Activated T-cell treated with anti-CD3 and anti-CD28 coated beads for 24 hours (primary cell): ENCODE results near the gene PRLR.

Experiments used
- DNase-seq: peaks from one replicate; pipeline ENCODE4 v3.0.0-alpha.2; 2020; ENCODE audit warnings: low read depth

Gene PRLR

DNA sequence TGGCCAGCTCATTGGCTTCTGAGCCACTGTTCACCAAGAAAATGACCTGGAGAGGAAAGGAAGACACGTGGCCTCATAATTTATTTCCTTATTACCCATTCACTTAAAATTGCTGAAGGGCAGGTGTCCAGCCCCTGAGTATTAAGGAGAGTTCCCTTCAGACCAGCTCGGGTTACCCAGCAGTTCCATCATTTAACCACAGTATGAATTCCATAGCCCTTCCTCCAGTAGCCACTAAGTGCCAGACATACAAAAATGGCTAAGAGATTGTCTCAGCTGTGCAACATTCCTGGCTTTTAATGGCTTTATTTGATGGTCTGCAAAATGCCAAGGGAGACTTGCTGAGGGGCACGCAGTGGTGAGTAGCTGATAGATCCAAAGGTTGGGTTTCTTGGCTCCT is 195.0 kb downstream of the PRLR start:
- no peak for DNase-seq

DNA sequence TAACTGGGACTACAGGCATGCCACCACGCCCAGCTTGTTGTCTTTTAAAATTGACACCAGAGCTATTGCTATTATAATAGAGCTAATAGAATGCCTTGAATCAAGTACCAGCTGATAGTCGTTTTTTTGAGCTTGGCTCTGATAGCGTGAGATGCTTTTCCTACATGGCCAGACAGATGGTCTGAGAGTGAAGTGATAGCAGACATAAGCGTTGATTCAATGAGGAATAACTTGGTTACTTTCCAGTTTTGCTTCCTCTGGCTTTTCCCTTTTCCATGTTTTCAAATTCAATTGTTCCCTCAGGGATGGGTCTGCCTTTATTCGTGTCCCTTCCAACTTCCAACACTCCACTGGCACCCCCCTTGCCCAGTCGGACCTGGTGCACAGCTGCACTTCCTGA is 197.9 kb downstream of the PRLR start:
- no peak for DNase-seq

DNA sequence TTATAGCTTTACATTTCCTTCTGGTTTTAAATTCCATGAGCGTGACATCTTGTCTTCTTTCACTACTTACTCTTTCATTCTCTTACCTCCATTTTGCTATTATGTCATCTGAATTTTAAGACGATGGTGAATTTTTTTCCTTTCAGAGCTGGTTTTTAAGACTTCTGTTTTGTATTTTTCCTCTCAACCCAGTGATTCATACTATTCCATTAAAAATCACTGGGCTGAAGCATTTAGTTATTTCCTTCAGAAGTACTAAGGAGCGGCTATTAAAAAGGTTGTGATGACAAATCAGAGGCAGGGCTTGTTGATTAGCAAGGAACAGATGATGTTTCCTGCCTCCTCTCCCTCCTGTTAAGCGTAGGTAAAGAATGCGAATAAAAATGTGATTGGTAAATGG is 199.0 kb downstream of the PRLR start:
- DNase-seq = no peak

DNA sequence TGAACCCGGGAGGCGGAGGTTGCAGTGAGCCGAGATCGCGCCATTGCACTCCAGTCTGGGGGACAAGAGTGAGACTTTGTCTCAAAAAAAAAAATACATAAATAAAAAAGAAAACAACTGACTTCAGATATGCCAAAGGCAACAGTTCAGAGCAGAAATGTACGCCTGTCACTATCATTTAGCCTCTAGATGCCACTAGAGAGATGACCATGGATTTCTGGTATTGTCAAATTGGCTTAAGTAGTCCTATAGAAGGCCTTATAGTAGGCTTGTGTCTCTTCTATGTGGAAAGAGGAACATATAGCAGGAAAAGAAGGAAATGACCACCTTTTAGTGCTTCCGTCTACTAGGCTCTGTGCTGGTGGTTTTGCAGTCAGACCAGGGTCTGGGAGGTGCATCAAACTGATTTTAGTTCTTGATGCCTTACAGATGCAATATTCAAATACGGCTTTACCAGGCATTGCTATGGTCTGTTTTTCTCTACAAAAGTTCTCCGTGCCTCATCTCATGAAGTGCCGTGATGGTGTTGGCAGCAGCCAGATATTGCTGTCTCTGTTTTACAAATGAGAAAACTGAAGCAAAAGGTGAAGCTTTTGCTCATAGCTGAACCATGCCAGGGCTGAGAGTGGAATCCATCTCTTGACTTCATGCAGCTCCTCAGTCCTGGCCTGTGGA is 199.7 kb downstream of the PRLR start:
- DNase-seq = no peak

DNA sequence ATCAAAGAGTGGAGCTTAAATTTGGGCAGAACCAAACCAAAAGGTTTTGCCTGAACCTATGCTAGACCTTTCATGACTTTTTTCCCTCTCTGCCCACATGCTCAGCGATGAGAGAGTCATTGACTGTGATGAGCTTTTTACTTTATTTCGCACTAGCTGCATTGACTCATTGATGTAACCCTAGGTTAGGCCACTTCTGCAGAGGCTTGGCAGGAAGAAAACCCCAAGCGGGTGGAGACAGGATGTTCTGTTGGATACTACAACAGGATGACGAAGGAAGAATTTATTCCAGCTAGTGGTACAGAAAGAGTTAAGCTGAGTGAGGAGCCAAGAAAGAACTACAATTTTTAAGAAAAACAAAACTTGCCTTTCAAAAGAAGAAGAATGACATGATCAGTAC is 201.0 kb downstream of the PRLR start:
- DNase-seq = no peak

DNA sequence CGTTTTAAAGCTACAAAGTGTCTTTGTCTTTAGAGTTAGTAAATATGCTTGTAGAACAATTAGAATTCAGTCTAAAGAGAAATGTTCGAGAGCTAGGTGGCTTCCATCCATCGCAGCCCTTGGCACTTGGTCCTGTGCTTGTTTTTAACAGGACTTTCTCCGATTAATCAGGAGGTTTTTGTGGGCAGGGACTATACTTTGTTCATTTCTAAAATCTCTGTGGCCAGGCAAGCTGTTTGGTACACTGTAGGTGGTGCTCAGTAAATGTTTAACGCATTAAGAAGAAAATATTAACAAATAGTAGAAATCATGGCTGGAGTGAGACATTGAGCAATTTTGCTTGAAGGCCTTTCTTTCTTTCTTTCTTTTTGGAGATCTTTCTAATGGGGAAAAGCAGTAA is 203.3 kb downstream of the PRLR start:
- DNase-seq = no peak

DNA sequence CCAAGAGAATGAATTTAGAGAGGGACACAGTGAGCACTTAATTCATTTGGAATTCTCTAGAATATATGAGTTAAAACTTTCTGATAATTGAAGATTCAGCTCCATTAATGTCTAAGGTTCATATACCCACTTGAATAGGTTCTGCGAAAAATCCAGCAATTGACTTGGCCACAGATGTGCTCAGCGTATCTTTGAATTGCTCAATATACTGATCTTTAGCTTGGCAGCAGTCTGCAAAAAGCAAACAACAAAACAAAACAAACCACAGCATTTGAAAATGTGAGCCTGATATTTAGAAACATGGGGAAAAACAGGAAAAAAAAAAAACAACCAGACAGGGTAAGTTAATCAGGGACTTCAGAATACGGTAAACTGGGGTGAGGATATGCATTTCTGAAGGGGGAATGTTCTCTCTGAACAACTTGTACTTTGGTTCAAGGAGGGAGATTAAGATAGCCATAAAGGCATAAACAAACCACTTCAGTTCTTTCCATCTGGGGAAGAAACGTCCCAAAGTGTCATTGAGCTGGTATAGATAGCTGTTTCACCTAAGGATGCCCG is 203.9 kb downstream of the PRLR start:
- no peak for DNase-seq

DNA sequence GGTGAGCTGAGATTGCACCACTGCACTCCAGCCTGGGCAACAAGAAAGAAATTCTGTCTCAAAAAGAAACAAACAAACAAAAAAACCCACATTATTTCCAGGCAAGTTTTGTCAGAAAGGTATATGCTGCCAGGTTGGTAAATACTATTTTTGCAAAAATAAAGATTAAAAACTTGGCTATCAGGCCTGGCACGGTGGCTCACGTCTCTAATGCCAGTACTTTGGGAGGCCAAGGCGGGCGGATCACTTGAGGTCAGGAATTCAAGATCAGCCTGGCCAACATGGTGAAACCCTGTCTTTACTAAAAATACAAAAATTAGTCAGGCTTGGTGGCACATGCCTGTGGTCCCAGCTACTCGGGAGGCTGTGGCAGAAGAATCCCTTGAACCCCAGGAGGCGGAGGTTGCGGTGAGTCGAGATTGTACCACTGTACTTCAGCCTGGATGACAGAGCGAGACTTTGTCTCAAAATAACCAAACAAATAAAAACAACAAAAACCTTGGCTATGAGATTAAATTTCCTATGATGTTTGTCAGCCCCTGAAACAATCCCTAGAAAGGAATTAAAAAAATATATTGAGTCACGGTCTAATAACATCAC is 205.3 kb downstream of the PRLR start:
- DNase-seq = no peak

DNA sequence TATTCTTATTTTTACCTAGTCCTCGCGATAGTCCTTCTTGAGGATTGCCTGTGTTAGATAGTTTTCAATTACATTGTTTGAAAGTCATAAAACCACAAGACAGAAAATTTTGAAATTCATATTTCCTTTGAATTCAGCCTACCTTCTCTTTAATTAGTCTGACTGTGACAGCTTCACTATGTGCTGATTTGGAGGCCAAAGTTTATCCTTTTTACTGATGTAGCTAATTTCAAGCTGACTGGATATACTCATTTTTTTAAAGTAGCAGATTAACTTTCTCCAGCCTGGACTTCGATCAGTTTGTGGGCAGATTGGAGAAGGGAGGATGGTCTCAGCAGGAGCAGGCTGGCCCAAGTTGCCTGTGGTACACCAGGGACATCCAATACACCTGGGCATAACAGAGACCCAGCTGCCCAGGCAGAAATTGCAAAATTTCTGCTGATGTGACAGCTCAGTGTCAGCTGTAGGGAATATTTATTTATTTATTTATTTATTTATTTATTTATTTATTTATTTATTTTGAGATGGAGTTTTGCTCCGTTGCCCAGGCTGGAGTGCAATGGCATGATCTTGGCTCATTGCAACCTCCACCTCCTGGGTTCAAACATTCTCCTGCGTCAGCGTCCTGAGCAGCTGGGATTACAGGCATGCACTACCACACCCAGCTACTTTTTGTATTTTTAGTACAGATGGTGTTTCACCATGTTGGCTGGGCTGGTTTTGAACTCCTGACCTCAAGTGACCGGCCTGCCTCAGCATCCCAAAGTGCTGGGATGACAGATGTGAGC is 206.7 kb downstream of the PRLR start:
- no peak for DNase-seq

DNA sequence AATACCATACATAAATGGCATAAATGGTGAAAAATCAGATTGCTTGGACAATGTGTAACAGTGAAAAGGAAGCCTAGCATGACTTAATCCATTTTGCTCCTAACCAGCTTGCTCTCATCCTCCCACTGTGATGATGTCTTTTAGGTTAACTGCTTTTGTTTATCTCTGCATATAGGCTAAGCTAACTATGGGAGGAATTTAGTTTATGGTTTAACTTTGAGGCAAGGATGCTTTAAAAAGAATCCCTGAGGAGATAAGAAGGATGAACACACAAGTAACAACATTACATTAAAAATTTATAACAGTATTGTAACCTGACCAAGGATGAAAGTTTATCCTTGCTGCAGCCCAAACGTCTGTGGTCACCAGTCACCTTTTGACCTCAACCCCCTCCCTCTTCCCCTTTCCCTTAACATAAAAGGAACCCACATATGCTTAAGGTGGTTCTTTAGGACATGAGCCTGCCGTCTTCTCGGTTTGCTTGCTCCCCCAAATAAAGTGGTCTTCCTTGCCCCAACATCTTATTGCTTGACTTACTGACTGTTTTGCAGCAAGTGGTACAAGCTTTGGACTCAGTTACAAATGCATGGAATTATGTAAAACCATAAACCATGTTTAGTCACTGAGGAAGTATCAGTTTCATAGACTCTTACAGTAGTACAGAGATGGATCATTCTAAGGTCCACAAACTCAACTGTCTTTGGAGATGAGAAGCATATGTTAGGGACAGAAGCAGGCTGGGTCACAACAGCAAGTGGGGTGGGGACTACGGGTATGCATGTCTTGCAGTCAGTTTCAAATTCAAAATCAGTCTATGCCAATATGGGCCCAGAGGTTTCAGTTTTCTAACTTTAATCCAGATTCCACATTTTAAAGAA is 213.9 kb downstream of the PRLR start:
- DNase-seq = no peak

DNA sequence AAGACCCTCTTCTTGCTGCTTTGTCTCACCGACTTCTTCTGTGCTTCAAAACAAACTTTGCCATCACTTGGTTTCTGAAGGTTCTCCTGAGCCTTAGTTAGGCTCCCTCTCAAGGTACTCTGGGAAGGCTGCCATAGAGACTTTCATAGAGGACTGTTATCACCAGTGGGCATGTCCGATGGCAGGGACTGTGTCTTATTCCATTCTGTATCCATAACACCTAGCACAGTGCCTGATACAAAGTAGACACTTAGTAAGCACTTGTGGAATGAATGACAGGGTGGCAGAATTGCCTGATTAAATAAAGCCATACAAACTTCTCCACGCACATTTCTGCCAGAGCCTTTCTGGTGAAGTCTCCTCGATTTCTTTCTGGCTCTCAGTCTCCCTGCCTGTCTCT is 215.2 kb downstream of the PRLR start:
- no peak for DNase-seq

DNA sequence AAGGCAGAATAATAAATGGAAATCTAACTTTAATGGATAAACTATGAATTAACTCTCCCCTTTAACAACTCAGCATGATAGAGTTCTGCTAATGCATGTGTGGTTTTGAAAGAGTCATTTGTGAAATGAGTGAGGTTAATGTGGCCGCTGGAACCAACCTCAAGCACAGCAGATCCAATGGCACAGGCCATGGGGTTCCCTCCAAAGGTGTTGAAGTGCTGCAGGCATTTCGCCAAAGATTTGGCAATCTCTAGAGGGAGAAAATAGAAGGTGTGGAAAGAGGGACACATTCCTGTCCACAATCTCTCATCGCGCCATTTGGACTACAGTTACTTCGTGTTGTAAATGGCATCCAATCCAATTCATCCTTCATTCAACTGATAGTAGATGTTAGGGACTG is 217.5 kb downstream of the PRLR start:
- no peak for DNase-seq

DNA sequence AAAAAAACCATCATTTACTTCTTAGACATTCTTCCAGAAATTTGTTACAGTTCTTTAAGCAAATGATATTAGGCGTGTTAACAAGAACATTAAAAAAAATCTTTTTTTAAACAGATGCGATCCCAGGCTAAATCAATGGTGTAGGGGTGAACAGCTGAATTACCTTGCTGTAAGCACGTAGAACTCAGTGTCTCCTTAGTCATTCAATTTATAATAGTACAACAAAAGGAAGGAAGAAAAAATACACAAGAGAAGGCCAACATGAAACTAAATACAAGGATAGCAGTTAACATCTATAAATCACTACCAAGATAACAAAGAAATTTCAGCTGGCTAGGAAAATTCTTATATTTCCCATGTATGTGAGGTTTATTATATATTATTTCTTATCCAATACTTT is 217.9 kb downstream of the PRLR start:
- no peak for DNase-seq

DNA sequence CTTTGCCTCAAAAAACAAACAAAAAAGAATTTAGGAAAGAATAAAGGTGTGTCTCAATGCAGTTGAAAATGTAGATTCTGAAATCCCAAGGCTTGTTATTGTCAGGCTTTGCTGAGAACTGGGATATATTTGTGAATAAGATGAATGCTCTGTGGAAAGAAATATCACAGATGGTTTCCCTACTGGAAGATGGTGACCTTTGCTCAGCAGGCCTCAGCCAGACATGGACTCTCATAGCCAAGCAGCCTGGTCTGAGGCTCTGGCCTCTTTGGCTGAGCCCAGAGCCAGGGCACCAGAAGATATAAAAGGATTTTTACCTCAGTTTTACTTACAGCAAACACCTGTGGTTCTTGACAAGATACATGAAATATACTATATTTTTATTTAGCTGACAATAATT is 219.6 kb downstream of the PRLR start:
- DNase-seq = no peak

DNA sequence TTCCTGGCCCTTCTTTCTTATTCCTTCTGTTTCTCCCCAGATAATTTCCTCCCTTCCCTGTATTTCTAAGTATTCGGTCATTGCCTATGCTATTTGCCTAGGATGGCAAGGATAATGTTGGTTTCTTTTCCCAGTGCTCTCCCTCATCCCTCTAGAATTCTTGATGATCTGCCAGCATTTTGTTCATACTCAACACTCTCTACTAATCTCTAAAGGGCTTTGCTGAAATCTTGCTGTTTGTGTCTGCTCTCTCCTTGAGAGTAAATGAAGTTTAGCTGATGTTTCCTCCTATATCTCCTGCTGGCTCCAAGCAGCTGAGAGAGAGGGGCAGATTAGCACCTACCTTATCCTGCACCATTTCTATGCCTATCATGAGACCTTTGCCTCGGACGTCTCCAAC is 220.6 kb downstream of the PRLR start:
- no peak for DNase-seq

DNA sequence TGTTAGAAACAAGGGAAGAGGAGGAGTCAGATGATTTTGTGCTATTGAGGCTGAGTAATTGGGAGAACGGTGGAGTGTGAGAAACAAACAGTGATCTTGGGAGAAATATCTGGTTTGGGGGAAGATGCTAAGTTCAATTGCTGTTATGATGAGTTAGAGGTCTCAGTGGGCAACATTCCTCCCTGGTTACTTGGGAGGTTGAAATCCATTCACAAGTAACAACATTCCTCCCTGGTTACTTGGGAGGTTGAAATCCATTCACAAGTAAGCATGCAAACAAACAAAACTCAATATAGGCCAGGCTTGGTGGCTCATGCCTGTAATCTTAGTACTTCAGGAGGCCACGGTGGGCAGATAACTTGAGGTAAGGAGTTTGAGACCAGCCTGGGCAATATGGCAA is 221.3 kb downstream of the PRLR start:
- no peak for DNase-seq

DNA sequence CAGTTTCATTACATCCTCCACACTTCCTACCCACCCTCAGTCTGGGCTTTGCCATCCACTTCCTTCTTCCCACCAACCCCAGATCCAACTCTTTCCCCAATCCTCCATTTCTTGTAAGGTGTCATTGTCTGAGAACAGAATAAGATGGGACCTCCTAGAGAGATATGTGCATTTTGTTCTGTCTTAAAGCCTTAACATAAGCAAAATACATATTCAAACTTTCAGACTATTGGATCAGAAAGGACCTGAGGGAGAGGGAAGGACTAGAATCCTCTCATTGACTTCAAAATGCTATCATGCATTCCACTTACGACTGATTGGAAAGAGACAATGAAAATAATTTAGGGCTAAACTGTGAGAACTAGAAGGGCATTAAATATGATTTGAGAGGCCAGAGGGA is 225.5 kb downstream of the PRLR start:
- no peak for DNase-seq

DNA sequence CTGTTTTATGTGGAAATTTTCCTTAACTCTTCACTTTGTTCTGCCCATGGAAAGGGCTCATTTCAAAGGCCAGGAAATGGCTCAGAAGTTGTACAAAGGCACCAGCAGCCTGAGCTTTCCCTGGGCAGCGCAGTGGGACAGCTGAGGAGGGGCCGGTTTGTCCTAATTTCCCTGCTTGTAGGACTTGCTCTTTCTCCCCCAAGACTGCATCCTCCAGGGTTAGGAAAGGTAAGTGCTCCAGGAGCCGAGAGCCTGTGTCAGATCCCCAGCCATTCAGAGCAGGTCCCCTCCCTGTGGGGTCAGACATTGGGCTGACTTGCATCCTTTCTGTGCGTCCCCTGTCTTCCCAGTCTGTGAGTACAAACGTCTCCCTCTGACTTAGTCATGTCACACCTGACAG is 226.1 kb downstream of the PRLR start:
- DNase-seq = no peak

DNA sequence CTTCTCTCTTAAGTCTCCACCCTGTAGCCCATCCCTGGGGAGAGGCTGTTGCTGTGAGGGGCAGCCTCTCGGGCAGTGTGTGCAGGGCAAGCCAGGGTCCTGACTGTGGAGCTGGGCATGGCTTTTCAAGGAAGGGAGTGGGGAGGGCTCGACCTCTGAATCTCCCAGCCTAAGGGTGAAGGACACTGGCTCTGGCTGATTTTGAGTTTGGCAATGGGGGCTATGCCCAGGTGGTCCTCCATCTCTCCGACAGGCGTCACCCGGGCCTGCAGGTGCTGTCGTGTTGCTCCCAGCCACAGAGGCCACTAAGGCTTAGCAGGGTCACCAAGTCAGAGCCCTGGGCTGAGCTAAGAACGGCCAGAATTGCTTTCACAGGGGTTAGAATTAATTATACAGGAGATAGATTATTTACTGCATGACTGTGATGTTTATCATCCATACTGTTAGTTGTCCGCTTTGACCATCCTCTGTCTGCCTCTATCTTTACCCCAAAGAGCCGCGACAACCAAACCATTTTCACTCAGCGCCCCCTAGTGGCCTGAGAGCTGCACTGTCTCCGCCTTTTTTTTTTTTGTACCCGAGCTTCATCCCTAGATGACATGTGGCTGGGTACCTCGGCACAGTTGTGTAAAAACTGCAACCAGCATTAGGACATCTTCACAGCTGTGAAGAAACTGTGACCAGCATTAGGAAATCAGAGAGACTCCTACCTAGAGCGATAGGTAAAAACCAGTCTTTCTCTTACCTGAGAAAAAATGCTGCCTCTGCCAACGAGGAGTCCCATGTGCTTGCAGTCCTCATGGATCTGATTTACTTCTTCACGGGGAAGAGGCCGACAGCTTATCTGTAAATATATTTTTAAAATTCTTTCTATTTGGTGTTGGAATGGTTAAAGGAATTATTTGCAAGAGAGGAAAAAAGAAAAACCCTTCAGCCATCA is 227.0 kb downstream of the PRLR start:
- DNase-seq = peak; percentile 53

DNA sequence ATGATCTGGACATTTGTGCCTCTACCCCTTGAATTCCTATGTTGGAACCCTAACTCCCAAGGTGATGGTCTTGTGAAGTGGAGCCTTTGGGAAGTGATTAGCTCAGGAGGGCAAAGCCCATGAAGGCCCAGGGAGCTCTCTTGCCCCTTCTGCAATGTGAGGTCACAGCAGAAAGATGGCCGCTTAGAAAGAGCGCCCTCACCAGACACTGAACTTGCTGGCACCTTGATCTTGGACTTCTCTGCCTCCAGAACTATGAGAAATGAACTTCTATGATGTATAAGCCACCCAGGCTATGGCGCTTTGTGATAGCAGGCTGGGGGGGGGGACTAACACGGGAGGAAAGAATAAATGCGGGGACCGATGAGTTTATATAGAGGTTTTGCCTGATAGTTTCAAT is 227.8 kb downstream of the PRLR start:
- no peak for DNase-seq

DNA sequence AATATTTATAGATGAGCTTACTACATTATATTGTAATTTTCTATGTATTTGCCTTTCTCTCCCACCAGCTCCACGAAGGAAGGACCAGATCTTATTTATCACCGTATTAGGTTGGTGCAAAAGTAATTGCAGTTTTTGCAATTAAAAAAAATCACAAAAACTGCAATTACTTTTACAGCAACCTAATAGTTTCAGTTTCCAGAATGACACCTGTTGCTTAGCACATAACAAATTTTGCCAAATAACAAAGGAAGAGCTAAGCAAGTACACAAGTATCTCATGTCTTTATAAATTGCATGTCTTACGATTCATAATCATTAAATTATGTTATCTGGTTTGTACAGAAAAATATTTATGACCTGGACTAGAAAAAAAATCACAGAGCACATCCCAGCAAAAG is 228.4 kb downstream of the PRLR start:
- no peak for DNase-seq
